Common myeloid progenitor, CD34-positive (primary cell): ENCODE results near the gene MRAP2. TPM values are rescaled to one million over a fixed set of nuclear protein-coding genes. Genes with fewer than 3 reads are reported as not detected.

ENCODE experiments used
- CTCF ChIA-PET: fragments of 350-600 bp; sonication (Branson Sonifier 250); formaldehyde crosslinking; loops from one replicate; lab custom pipeline; 2021; ENCODE audit warnings: antibody characterized with exemption; lab: Charles Lee
- POLR2A ChIA-PET: fragments of 350-600 bp; sonication (Branson Sonifier 250); formaldehyde crosslinking; loops from one replicate; lab custom pipeline; 2021; ENCODE audit warnings: antibody characterized with exemption; lab: Charles Lee
- DNase-seq, 3 donors: peaks; one replicate each; pipeline versions ENCODE4 v3.0.0 to v3.0.0-alpha.2; 2013
- H3K27ac ChIP-seq, 2 experiments: 1 replicate in 1 of 2; 2 replicates in 1 of 2; pipeline ENCODE4 v1.7.0; 2013; ENCODE audit warnings: inconsistent platforms in 2 of 2, low read length in 2 of 2, mild to moderate bottlenecking in 2 of 2, low read depth in 1 of 2, moderate library complexity in 1 of 2; ENCODE audit not compliant: severe bottlenecking in 2 of 2, insufficient read depth in 1 of 2, poor library complexity in 1 of 2
- H3K27me3 ChIP-seq, 5 experiments: replicated peaks in 2 of 5; 1 replicate in 3 of 5; 2 replicates in 2 of 5; pipeline versions ENCODE4 v1.6.1 to v1.7.0; 2013; ENCODE audit warnings: low read length in 4 of 5, mild to moderate bottlenecking in 2 of 5, moderate library complexity in 2 of 5, inconsistent platforms in 1 of 5; ENCODE audit not compliant: insufficient read depth in 5 of 5, control insufficient read depth in 4 of 5
- H3K36me3 ChIP-seq, 4 experiments: 1 replicate in 2 of 4; 2 replicates in 2 of 4; pipeline versions ENCODE4 v1.6.1 to v1.7.0; 2013; ENCODE audit warnings: low read length in 3 of 4, control low read depth in 1 of 4, mild to moderate bottlenecking in 1 of 4; ENCODE audit not compliant: control insufficient read depth in 4 of 4, insufficient read depth in 4 of 4
- H3K4me1 ChIP-seq, 4 experiments: 1 replicate in 3 of 4; 2 replicates in 1 of 4; pipeline versions ENCODE4 v1.6.1 to v1.7.1; 2013; ENCODE audit warnings: low read length in 3 of 4, mild to moderate bottlenecking in 3 of 4, control low read depth in 1 of 4, inconsistent platforms in 1 of 4, moderate library complexity in 1 of 4; ENCODE audit not compliant: control insufficient read depth in 4 of 4, insufficient read depth in 4 of 4; ENCODE audit errors: control extremely low read depth in 1 of 4
- H3K4me3 ChIP-seq, 7 experiments: 1 replicate in 4 of 7; 2 replicates in 3 of 7; pipeline versions ENCODE4 v1.5.1 to v1.7.0; 2013; ENCODE audit warnings: mild to moderate bottlenecking in 7 of 7, low read length in 6 of 7, moderate library complexity in 6 of 7, inconsistent platforms in 2 of 7, low read depth in 2 of 7, control low read depth in 1 of 7; ENCODE audit not compliant: insufficient read depth in 4 of 7, control insufficient read depth in 1 of 7; ENCODE audit errors: extremely low read depth in 1 of 7
- H3K9me3 ChIP-seq, 5 experiments: 1 replicate in 4 of 5; 2 replicates in 1 of 5; pipeline versions ENCODE4 v1.6.1 to v1.7.1; 2013; ENCODE audit warnings: low read length in 4 of 5, mild to moderate bottlenecking in 2 of 5, inconsistent platforms in 1 of 5, low read depth in 1 of 5, moderate library complexity in 1 of 5; ENCODE audit not compliant: control insufficient read depth in 4 of 5, insufficient read depth in 2 of 5; ENCODE audit errors: control extremely low read depth in 1 of 5
- WGBS: methylation state at CpG from one replicate; pipeline ENCODE4 v1.1.5; 2013; ENCODE audit not compliant: insufficient coverage; 5-methylcytosine and 5-hydroxymethylcytosine counted together
- polyA plus RNA-seq: library from polyadenylated mRNA; unstranded; fragments of 120-200 nt; gene quantifications from one replicate; pipeline ENCODE4 v1.2.1, GENCODE V29; 2013

Gene MRAP2
- not detected for polyA plus RNA-seq

GRCh38 chr6:84033523-84034451 lies at the start of gene MRAP2:
MRAP2 (plus strand) TSS chr6:84033772; CDS start chr6:84055319, 21,547 bp downstream.
- H3K27ac ChIP-seq = peak within 1 kb of the TSS in 1 of 2 experiments; percentile 34

DNA sequence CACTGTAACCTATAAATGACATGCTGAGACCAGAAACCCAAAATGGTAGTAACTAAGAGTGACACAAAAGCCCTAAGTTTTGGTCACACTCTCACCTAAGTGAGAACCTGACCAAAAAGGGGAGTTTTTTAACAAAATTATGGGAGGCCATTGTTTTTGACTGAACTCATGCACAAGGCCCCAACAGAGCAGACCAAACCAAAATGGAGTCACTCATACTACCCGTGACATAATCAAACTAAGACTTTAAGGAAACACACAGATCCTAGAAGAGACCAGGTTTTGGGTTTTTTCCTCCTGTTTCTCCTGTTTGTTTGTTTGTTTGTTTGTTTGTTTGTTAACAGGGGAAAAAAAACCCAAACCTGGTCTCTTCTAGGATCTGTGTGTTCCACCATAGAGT lies 49.2 kb upstream of the MRAP2 start:
- POLR2A ChIA-PET = no interaction called here
- Histone ChIP-seq H3K4me1 (no peaks in the 10 kb centered on the region), H3K27me3 (no peaks in the 10 kb centered on the region), H3K36me3 (no peaks in the 10 kb centered on the region), H3K27ac (no peak overlapping the region), H3K9me3 (no peaks in the 10 kb centered on the region), H3K4me3 (no peak overlapping the region)
- CTCF ChIA-PET = no interaction called here
- no peak for DNase-seq
- no CpG with 5 or more reads among the region's 1 CpG for WGBS

More at GRCh38 chr6:84033523-84034451, at the start of gene MRAP2:
- peak; percentile 7 to 48 (median 22) for DNase-seq
- WGBS = under 1% methylated on average over 73 of the region's 78 CpGs
- H3K4me3 ChIP-seq = peak within 1 kb of the TSS; percentile 35 to 79 (median 63)
- CTCF ChIA-PET = no interaction called here
- H3K27me3 ChIP-seq = peaks cover 0 to 32% (median 23%) of the 10 kb centered on the region in 5 experiments
- H3K36me3 ChIP-seq = no peaks in the 10 kb centered on the region
- peaks cover 0 to 16% (median 11%) of the 10 kb centered on the region in 4 experiments for H3K4me1 ChIP-seq
- H3K9me3 ChIP-seq = no peaks in the 10 kb centered on the region
- POLR2A ChIA-PET = no interaction called here

GRCh38 chr6:83985308-83985713 lies 48.3 kb upstream of the MRAP2 start:
- no peak for DNase-seq
- 100% methylated on average over 1 of the region's 1 CpG for WGBS
- no peaks in the 10 kb centered on the region for H3K36me3 ChIP-seq
- no peaks in the 10 kb centered on the region for H3K9me3 ChIP-seq
- H3K27ac ChIP-seq = no peak overlapping the region
- no peaks in the 10 kb centered on the region for H3K27me3 ChIP-seq
- ChIA-PET CTCF (no interaction called here), POLR2A (no interaction called here)
- no peaks in the 10 kb centered on the region for H3K4me1 ChIP-seq
- no peak overlapping the region for H3K4me3 ChIP-seq

- no peaks in the 10 kb centered on the region for H3K4me1 ChIP-seq
- DNase-seq = no peak
- no peak overlapping the region for H3K27ac ChIP-seq
- no peaks in the 10 kb centered on the region for H3K9me3 ChIP-seq
- H3K36me3 ChIP-seq = no peaks in the 10 kb centered on the region
- ChIA-PET CTCF (no interaction called here), POLR2A (no interaction called here)
- no peak overlapping the region for H3K4me3 ChIP-seq
- H3K27me3 ChIP-seq = no peaks in the 10 kb centered on the region
These were observed 47.9 kb upstream of the MRAP2 start for GRCh38 chr6:83985715-83986114.

GRCh38 chr6:83998021-83998584 lies 35.5 kb upstream of the MRAP2 start:
- POLR2A ChIA-PET = no interaction called here

DNA sequence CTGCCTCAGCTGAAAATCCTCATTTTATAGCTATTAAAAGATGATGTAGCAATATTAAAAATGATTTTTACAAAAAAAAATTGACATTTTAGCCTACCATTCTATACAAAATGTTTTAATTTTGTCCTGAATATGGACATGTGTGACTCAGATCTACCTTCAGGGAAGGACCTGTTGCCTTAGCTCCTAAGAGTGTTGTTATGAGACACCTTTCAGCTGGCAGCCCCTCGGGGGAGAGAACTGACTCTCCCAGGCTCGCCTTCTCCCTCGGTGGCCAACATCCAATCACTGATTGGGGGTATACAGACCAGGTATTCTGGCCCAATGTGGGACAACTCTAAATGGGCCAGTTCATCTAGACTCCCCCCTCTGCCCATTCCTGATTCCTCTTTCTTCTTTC lies 32.5 kb upstream of the MRAP2 start:
- POLR2A ChIA-PET = no interaction called here

More at GRCh38 chr6:83998021-83998584, 35.5 kb upstream of the MRAP2 start:
- H3K27ac ChIP-seq = no peak overlapping the region
- no peak overlapping the region for H3K4me3 ChIP-seq
- no peaks in the 10 kb centered on the region for H3K36me3 ChIP-seq
- H3K27me3 ChIP-seq = no peaks in the 10 kb centered on the region
- no peak for DNase-seq
- H3K9me3 ChIP-seq = no peaks in the 10 kb centered on the region
- H3K4me1 ChIP-seq = no peaks in the 10 kb centered on the region
- CTCF ChIA-PET = interaction anchor here (0.9 kb wide), 1 partner anchor 218 kb away, joined by 3 read pairs; no protein-coding TSS in a partner anchor

DNA sequence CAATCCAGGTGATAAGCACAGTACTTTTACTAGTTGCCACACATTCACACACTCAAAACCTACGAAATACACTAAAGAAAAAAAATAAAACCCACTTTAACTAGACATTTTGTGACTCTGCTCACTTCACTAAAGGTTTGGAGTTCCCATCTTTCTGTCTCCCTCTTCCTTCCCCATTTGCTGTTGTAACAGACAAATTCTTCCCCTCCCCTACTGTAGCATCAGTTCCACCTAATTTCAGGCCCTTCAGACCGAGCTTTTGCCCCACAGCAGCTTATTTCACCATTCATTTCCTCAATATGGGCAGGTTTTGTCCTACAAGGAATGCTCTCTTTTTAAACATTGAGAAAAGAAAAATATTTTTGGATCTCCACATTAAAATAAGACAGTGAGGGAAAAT lies 31.3 kb upstream of the MRAP2 start:
- POLR2A ChIA-PET = no interaction called here
- WGBS = 100% methylated on average over 2 of the region's 2 CpGs
- Histone ChIP-seq H3K36me3 (no peaks in the 10 kb centered on the region), H3K4me1 (no peaks in the 10 kb centered on the region), H3K4me3 (no peak overlapping the region), H3K27me3 (no peaks in the 10 kb centered on the region), H3K27ac (no peak overlapping the region), H3K9me3 (no peaks in the 10 kb centered on the region)
- CTCF ChIA-PET = no interaction called here
- no peak for DNase-seq

More for the DNA sequence above, 32.5 kb upstream of the MRAP2 start:
- CTCF ChIA-PET = no interaction called here
- H3K9me3 ChIP-seq = no peaks in the 10 kb centered on the region
- no peak overlapping the region for H3K4me3 ChIP-seq
- 60% methylated on average over 1 of the region's 3 CpGs for WGBS
- no peak overlapping the region for H3K27ac ChIP-seq
- no peaks in the 10 kb centered on the region for H3K4me1 ChIP-seq
- DNase-seq = no peak
- no peaks in the 10 kb centered on the region for H3K36me3 ChIP-seq
- no peaks in the 10 kb centered on the region for H3K27me3 ChIP-seq
